KMS-11 (cell line): ENCODE data around the gene ZC3H6.

ENCODE experiments used
- H2AFZ ChIP-seq: fragments of 200-600 bp; sonication (generic); 2 replicates; pipeline ENCODE4 v1.6.1; 2016; ENCODE audit warnings: antibody characterized with exemption, mixed run types, low read depth
- H3K27ac ChIP-seq: fragments of 200-600 bp; sonication (generic); 2 replicates; pipeline ENCODE4 v1.6.1; 2016; ENCODE audit warnings: mild to moderate bottlenecking, mixed run types
- H3K27me3 ChIP-seq: fragments of 200-600 bp; sonication (generic); 2 replicates; pipeline ENCODE4 v1.6.1; 2017; ENCODE audit warnings: mild to moderate bottlenecking, low read depth, mixed run types, moderate library complexity; ENCODE audit not compliant: insufficient read depth
- H3K36me3 ChIP-seq: fragments of 200-600 bp; sonication (generic); 2 replicates; pipeline ENCODE4 v1.6.1; 2017; ENCODE audit warnings: mild to moderate bottlenecking, mixed run types; ENCODE audit not compliant: insufficient read depth
- H3K4me1 ChIP-seq: fragments of 200-600 bp; sonication (generic); 2 replicates; pipeline ENCODE4 v1.6.1; 2016; ENCODE audit warnings: mild to moderate bottlenecking, low read depth, mixed run types; ENCODE audit not compliant: poor library complexity, severe bottlenecking
- H3K4me2 ChIP-seq: fragments of 200-600 bp; sonication (generic); 2 replicates; pipeline ENCODE4 v1.7.0; 2016; ENCODE audit warnings: mild to moderate bottlenecking, mixed run types
- H3K4me3 ChIP-seq: fragments of 200-600 bp; sonication (generic); IDR thresholded peaks from 2 replicates; pipeline ENCODE4 v1.6.1; 2017; ENCODE audit warnings: low read depth, low read length, mixed read lengths; ENCODE audit not compliant: insufficient read depth
- H3K79me2 ChIP-seq: fragments of 200-600 bp; sonication (generic); 2 replicates; pipeline ENCODE4 v1.6.1; 2016; ENCODE audit warnings: low read depth, mixed run types; ENCODE audit not compliant: insufficient read depth
- H3K9ac ChIP-seq: fragments of 200-600 bp; sonication (generic); 2 replicates; pipeline ENCODE4 v1.6.1; 2016; ENCODE audit warnings: mild to moderate bottlenecking, mixed run types
- H4K20me1 ChIP-seq: fragments of 200-600 bp; sonication (generic); 2 replicates; pipeline ENCODE4 v1.6.1; 2016; ENCODE audit warnings: mild to moderate bottlenecking, mixed run types; ENCODE audit not compliant: insufficient read depth
- TF ChIP-seq, protein P1 (sequence below): fragments of 200-600 bp; sonication (generic); conservative IDR thresholded peaks from 2 replicates; pipeline ENCODE4 v1.6.1; 2017; ENCODE audit warnings: low read depth, mild to moderate bottlenecking, antibody characterized with exemption, low read length, moderate library complexity, mixed read lengths

The ZC3H6 gene, protein sequence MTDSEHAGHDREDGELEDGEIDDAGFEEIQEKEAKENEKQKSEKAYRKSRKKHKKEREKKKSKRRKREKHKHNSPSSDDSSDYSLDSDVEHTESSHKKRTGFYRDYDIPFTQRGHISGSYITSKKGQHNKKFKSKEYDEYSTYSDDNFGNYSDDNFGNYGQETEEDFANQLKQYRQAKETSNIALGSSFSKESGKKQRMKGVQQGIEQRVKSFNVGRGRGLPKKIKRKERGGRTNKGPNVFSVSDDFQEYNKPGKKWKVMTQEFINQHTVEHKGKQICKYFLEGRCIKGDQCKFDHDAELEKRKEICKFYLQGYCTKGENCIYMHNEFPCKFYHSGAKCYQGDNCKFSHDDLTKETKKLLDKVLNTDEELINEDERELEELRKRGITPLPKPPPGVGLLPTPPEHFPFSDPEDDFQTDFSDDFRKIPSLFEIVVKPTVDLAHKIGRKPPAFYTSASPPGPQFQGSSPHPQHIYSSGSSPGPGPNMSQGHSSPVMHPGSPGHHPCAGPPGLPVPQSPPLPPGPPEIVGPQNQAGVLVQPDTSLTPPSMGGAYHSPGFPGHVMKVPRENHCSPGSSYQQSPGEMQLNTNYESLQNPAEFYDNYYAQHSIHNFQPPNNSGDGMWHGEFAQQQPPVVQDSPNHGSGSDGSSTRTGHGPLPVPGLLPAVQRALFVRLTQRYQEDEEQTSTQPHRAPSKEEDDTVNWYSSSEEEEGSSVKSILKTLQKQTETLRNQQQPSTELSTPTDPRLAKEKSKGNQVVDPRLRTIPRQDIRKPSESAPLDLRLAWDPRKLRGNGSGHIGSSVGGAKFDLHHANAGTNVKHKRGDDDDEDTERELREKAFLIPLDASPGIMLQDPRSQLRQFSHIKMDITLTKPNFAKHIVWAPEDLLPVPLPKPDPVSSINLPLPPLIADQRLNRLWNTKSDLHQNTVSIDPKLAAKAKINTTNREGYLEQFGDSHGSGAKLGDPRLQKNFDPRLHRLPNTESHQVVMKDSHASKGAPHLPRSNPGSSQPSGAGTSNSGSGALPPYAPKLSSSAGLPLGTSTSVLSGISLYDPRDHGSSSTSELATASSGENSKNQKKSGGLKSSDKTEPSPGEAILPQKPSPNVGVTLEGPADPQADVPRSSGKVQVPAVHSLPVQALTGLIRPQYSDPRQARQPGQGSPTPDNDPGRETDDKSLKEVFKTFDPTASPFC

DNA sequence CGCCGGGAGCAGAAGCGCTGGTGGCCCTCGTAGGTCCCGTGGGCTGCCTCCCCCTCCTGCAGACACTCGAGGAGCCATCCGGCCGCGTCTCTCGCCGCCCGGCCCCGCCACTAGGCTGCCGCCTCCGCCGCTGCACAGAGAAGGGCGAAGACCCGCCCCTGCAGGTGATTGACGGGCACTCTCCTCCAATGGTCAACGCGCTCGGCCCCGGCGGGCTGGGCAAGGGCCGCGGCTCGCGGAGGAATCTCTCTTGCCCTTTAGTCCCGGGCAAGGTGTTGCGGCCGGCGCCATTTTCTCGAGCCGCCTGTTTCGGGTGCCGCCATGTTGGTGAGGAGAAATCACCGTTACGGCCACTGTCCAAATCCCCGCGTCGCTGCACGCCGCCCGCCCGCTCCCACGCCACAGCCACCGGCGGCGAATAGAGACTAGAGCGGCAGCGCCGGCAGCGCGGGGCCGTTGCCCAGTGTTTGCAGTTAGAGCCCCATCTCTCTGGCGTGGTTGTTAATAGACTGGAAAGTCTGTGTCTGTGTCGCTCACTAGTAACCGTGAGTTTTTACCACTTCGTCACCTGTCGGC is at the start of gene ZC3H6:
Gene ZC3H6 (plus strand): TSS at position 287 of the 576 bp plus-strand sequence. CDS start 398 bp downstream, outside the sequence.
- TF ChIP-seq, protein P1, sequence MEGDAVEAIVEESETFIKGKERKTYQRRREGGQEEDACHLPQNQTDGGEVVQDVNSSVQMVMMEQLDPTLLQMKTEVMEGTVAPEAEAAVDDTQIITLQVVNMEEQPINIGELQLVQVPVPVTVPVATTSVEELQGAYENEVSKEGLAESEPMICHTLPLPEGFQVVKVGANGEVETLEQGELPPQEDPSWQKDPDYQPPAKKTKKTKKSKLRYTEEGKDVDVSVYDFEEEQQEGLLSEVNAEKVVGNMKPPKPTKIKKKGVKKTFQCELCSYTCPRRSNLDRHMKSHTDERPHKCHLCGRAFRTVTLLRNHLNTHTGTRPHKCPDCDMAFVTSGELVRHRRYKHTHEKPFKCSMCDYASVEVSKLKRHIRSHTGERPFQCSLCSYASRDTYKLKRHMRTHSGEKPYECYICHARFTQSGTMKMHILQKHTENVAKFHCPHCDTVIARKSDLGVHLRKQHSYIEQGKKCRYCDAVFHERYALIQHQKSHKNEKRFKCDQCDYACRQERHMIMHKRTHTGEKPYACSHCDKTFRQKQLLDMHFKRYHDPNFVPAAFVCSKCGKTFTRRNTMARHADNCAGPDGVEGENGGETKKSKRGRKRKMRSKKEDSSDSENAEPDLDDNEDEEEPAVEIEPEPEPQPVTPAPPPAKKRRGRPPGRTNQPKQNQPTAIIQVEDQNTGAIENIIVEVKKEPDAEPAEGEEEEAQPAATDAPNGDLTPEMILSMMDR, result no peak
- Histone ChIP-seq H3K4me3 (no peak within 1 kb of the TSS), H3K79me2 (no peaks in the 10 kb centered on the region), H3K27me3 (no peaks in the 10 kb centered on the region), H3K36me3 (no peaks in the 10 kb centered on the region), H4K20me1 (no peaks in the 10 kb centered on the region), H2AFZ (peak within 1 kb of the TSS; percentile 59), H3K4me2 (peak within 1 kb of the TSS; percentile 76), H3K27ac (peak within 1 kb of the TSS; percentile 98), H3K4me1 (peaks cover 7% of the 10 kb centered on the region), H3K9ac (peak within 1 kb of the TSS; percentile 98)

DNA sequence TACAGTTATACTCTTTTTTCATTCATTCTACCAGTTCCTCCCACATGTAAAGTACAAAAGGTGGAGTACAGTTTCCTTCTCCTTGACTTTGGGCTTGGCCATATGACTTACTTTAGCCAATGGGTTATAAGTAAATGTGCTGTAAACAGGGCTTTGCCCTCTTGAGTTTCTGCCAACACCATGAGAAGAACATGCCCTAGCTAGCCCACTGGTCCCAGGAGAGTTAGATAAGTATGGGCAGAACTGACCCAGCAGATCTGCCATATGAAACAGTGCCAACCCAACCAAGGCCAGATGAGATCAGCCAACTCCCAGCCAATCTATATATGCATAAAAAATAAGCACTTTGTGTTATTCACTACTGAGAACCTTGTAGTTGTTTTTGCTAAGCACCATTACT is 46.0 kb upstream of the ZC3H6 start:
- H3K4me2 ChIP-seq, result no peak overlapping the region
- H3K36me3 ChIP-seq, result no peaks in the 10 kb centered on the region
- H3K27me3 ChIP-seq, result no peaks in the 10 kb centered on the region
- no peaks in the 10 kb centered on the region for H3K4me1 ChIP-seq
- H4K20me1 ChIP-seq, result no peaks in the 10 kb centered on the region
- no peak overlapping the region for H3K27ac ChIP-seq
- no peaks in the 10 kb centered on the region for H3K79me2 ChIP-seq
- H3K4me3 ChIP-seq, result no peak overlapping the region
- no peak overlapping the region for H3K9ac ChIP-seq
- TF ChIP-seq, protein P1, result no peak
- no peak overlapping the region for H2AFZ ChIP-seq

DNA sequence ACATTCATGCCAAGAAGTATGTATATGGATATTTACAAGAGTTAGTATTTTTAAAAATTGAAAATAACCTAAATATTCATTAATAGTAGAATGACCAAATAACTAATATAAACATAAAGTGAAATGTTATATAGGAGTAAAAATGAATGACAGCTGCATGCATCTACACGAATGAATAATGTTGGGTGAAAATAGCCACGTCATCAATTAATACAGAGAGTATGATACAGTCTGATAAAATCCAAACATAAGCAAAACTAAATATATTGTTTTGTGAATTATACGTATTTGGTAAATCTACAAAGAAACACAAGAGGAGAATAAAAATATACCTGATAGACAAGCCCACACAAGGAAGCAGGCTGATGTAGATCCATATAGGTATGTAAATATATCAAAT is 45.0 kb upstream of the ZC3H6 start:
- Histone ChIP-seq H3K4me2 (no peak overlapping the region), H4K20me1 (no peaks in the 10 kb centered on the region), H3K27me3 (no peaks in the 10 kb centered on the region), H3K4me1 (no peaks in the 10 kb centered on the region), H3K36me3 (no peaks in the 10 kb centered on the region), H2AFZ (no peak overlapping the region), H3K79me2 (no peaks in the 10 kb centered on the region), H3K4me3 (no peak overlapping the region), H3K9ac (no peak overlapping the region), H3K27ac (no peak overlapping the region)
- TF ChIP-seq, protein P1, result no peak

DNA sequence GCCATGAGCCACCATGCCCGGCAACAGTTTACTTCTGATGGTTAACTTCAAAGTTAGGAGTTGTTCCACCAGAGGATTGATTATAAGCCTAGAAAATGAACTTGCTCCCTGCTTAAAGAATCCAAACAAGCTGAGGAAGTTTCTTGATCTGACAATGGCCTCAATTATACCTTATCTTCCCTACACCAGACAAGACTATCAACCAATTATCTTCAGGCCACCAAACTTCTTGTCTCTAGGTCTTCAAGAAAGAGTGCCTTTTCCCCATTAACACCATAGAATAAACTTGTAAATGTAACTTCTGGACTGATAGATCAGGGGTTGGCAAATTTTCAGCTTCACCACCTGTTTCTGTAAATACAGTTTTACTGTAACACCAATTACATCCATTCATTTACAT is 35.5 kb upstream of the ZC3H6 start:
- Histone ChIP-seq H3K4me3 (no peak overlapping the region), H3K27me3 (no peaks in the 10 kb centered on the region), H3K9ac (no peak overlapping the region), H3K4me2 (no peak overlapping the region), H3K79me2 (no peaks in the 10 kb centered on the region), H2AFZ (no peak overlapping the region), H4K20me1 (no peaks in the 10 kb centered on the region), H3K4me1 (no peaks in the 10 kb centered on the region), H3K27ac (no peak overlapping the region), H3K36me3 (no peaks in the 10 kb centered on the region)
- TF ChIP-seq, protein P1, result no peak
